Measurements from ENCODE around the gene MRPL46.
"Not testable (repeated sequence)": the region's sequence is repeated elsewhere in the genome, so short reads cannot be mapped to it uniquely, and the experiment has no call there.

Gene MRPL46

DNA sequence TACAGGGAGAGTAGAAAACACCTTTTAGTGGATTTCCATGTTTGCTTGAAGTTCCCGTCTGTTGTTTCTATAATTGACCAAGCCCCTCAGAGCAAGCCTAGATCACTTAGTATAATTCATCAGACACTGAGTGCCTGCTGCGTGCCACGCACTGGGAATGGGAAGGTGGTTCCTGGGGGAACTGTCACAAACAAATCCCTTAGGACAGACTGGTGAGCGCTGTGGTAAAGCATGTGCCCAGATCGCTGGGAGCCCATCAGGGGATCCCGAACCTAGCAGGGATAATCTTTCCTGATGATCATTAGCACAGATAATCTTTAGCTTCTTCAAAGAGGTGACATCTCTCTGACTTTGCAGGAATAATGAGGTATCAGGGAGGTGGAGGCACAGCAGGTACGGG, 9.9 kb upstream of the MRPL46 start:
- peaks cover 16% of the 10 kb centered on the region for H3K4me1 Mint-ChIP-seq
- TF ChIP-seq CTCF (IDR thresholded peaks at IDR 0.05; ENCODE audit: unreplicated experiment in 3 of 3) = no peak
- H3K27me3 Mint-ChIP-seq (ENCODE audit: low read depth) = no peaks in the 10 kb centered on the region

GRCh38 chr15:88476635-88477060, 9.5 kb upstream of the MRPL46 start:
- Mint-ChIP-seq H3K27ac (peak overlapping the region in 2 of 3 experiments; percentile 20 to 31), H3K27me3 (ENCODE audit: low read depth) (no peaks in the 10 kb centered on the region), H3K36me3 (ENCODE audit: low read depth) (peaks cover 37% of the 10 kb centered on the region), H3K9me3 (no peaks in the 10 kb centered on the region), H3K4me1 (peaks cover 14% of the 10 kb centered on the region), H3K4me3 (no peak overlapping the region)
- peak; percentile 47 to 57 (median 56) for TF ChIP-seq CTCF (IDR thresholded peaks at IDR 0.05; ENCODE audit: unreplicated experiment in 3 of 3)

More for the DNA sequence above, 9.9 kb upstream of the MRPL46 start:
- Mint-ChIP-seq H3K36me3 (ENCODE audit: low read depth) (peaks cover 33% of the 10 kb centered on the region), H3K27ac (peak overlapping the region in 1 of 3 experiments; percentile 20), H3K4me3 (no peak overlapping the region), H3K9me3 (no peaks in the 10 kb centered on the region)

GRCh38 chr15:88473661-88474293, 6.6 kb upstream of the MRPL46 start:
- H3K36me3 Mint-ChIP-seq (ENCODE audit: low read depth) = peaks cover 33% of the 10 kb centered on the region
- H3K27me3 Mint-ChIP-seq (ENCODE audit: low read depth); H3K27ac Mint-ChIP-seq; H3K4me3 Mint-ChIP-seq; H3K9me3 Mint-ChIP-seq; H3K4me1 Mint-ChIP-seq: not testable (repeated sequence)

DNA sequence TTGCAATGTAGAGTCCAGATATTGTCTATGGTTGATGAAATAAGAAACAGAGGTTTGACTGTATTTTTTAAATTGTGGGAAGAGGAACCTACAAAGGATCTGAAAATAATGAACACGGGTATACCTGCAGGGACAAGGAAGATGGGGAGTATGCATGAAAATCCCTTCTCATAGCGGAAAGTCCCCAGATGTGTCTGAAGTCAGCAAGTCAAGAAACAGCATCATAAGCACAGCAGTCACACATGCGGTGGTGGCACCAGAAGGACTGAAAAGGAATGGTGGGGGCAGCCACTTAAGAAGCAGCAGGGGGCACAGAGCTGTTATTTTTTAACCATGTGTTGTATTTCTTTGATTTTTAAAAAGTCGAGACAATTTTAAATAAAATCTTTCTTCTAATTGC, 5.0 kb upstream of the MRPL46 start:
- H3K4me3 Mint-ChIP-seq = no peak overlapping the region
- peaks cover 30% of the 10 kb centered on the region for H3K36me3 Mint-ChIP-seq (ENCODE audit: low read depth)
- no peak for TF ChIP-seq CTCF (IDR thresholded peaks at IDR 0.05; ENCODE audit: unreplicated experiment in 3 of 3)
- no peak overlapping the region for H3K27ac Mint-ChIP-seq
- no peaks in the 10 kb centered on the region for H3K27me3 Mint-ChIP-seq (ENCODE audit: low read depth)
- H3K4me1 Mint-ChIP-seq = peaks cover 11% of the 10 kb centered on the region
- H3K9me3 Mint-ChIP-seq = no peaks in the 10 kb centered on the region

DNA sequence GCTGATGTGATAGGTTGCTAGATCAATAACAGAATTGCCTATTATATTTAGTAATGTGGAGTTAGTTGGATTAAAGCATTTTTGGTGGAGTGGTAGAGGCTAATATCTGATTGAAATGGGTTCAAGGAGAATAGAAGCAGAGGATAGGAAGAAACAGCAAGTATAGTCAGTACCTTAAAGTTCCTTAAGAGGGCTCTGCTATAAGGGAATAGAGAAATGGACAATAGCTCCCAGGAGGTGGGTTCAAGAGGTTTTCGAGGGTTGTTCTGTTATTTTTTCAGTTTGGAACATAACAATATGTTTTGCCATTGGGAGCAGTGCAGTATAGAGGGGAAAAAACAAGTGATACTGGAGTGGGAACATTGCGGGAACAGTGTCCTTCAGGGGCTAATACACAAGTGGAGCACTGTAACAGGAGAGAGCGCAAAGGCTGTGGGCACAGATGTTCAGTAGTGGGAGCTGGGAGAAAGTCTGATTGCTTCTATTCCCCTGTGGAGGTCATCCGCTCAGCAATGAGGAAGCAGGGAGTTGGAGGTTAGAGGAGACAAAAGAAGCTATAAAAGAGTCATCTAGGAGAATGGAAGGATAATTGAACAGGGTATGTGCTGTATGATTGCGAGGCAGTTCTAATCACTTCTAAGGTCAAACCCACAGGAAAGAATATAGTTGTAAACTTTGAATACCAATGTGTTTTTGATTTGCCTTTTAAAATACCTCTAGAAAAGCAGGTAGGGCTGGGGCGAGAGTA, 3.6 kb upstream of the MRPL46 start:
- Mint-ChIP-seq H3K27ac (no peak overlapping the region), H3K36me3 (ENCODE audit: low read depth) (peaks cover 23% of the 10 kb centered on the region), H3K4me3 (no peak overlapping the region), H3K4me1 (peaks cover 15% of the 10 kb centered on the region), H3K27me3 (ENCODE audit: low read depth) (no peaks in the 10 kb centered on the region), H3K9me3 (no peaks in the 10 kb centered on the region)
- no peak for TF ChIP-seq CTCF (IDR thresholded peaks at IDR 0.05; ENCODE audit: unreplicated experiment in 3 of 3)

DNA sequence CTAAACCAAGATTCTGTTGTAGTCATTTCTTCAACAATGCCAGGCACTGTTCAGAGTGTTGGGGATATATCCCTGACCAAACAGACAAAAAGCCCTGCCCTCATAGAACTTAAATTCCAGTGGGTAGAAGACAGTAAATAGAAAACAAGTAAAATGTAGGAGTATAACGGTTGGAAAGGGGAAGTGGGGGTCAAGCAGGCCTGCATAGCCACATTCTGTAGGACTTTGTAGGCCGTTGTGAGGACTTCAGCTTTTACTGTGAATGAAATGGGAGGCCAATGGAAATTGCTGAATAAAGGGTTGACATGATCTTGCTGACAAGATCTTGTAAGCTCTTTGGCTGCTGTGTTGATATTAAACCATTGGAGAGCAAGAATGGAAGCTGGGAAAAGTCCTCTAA, 2.1 kb upstream of the MRPL46 start:
- H3K36me3 Mint-ChIP-seq (ENCODE audit: low read depth) = peaks cover 28% of the 10 kb centered on the region
- H3K9me3 Mint-ChIP-seq = no peaks in the 10 kb centered on the region
- no peaks in the 10 kb centered on the region for H3K27me3 Mint-ChIP-seq (ENCODE audit: low read depth)
- H3K27ac Mint-ChIP-seq = no peak overlapping the region
- TF ChIP-seq CTCF (IDR thresholded peaks at IDR 0.05; ENCODE audit: unreplicated experiment in 3 of 3) = no peak
- peaks cover 15% of the 10 kb centered on the region for H3K4me1 Mint-ChIP-seq
- no peak overlapping the region for H3K4me3 Mint-ChIP-seq

DNA sequence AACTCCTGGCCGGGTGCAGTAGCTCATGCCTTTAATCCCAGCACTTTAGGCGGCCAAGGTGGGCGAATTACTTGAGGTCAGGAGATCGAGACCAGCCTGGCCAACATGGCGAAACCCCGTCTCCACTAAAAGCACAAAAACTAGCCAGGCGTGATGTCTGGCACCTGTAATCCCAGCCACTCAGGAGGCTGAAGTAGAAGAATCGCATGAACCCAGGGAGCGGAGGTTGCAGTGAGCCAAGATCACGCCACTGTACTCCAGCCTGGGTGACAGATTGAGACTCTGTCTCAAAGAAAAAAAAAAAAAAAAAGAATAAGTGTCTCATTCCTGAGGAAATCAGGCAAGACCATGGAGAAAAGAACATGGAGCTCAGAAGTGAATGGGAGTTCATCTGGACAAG, 1.5 kb upstream of the MRPL46 start:
- Mint-ChIP-seq H3K4me1 (peaks cover 15% of the 10 kb centered on the region), H3K4me3 (peak overlapping the region in 1 of 3 experiments; percentile 95), H3K36me3 (ENCODE audit: low read depth) (peaks cover 33% of the 10 kb centered on the region), H3K27ac (peak overlapping the region in 2 of 3 experiments; percentile 100)
- not testable (repeated sequence) for H3K27me3 Mint-ChIP-seq (ENCODE audit: low read depth); H3K9me3 Mint-ChIP-seq

All from nephron (organoid).